ENCODE data around the gene RAI14.
"Not testable (repeated sequence)": the region's sequence is repeated elsewhere in the genome, so short reads cannot be mapped to it uniquely, and the experiment has no call there.

Gene RAI14

GRCh38 chr5:34694685-34695084, 38.6 kb downstream of the RAI14 start:
- Histone ChIP-seq H3K36me3 (ENCODE audit: control insufficient read depth, insufficient read depth, low read length) (peaks cover 5% of the 10 kb centered on the region), H3K9me3 (ENCODE audit: control insufficient read depth, insufficient read depth, low read length) (no peaks in the 10 kb centered on the region), H3K4me3 (ENCODE audit: low read depth, low read length) (no peak overlapping the region), H3K9ac (ENCODE audit: low read depth, low read length) (no peak overlapping the region), H3K27me3 (ENCODE audit: control insufficient read depth, insufficient read depth, low read length) (no peaks in the 10 kb centered on the region), H3K4me1 (ENCODE audit: control insufficient read depth, insufficient read depth, low read length) (peaks cover 24% of the 10 kb centered on the region)

GRCh38 chr5:34695275-34696027, 39.3 kb downstream of the RAI14 start:
- Histone ChIP-seq H3K4me3 (ENCODE audit: low read depth, low read length) (no peak overlapping the region), H3K9ac (ENCODE audit: low read depth, low read length) (no peak overlapping the region), H3K4me1 (ENCODE audit: control insufficient read depth, insufficient read depth, low read length) (peaks cover 28% of the 10 kb centered on the region), H3K9me3 (ENCODE audit: control insufficient read depth, insufficient read depth, low read length) (no peaks in the 10 kb centered on the region), H3K27me3 (ENCODE audit: control insufficient read depth, insufficient read depth, low read length) (no peaks in the 10 kb centered on the region), H3K36me3 (ENCODE audit: control insufficient read depth, insufficient read depth, low read length) (peaks cover 5% of the 10 kb centered on the region)

DNA sequence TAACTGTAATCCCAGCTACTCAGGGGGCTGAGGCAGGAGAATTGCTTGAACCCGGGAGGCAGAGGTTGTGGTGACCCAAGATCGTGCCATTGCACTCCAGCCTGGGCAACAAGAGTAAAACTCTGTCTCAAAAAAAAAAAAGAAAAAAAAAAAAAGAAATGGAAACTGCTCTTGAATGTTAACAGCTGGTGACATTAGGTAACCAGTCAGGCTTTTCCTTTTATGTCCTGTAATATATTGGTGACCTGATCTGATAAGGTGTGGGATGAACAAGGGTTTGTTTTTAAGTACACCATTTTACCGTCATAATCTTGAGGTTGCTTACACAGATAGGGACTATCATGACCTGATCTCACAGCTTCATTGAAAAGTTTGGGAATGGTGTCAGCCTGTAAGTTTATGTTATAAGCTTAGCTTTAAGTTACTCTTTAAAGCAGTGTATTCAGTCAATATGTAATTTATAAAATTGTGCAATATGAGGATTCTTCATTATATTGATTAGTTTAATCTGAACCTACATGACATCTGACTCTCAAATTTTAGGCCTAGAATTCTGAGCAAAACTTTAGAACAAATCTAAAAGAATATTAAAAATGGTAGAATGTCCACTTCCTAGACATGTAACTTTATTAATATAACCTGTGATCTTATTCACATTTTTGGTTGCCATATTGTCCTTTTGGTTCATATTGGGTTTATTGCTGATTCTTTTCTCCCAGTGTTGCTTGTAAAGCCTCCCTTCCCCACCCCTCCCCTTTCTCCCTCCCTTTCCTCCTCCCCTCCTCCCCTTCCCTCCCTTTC, 41.4 kb downstream of the RAI14 start:
- peaks cover 32% of the 10 kb centered on the region for H3K4me1 ChIP-seq (ENCODE audit: control insufficient read depth, insufficient read depth, low read length)
- no peaks in the 10 kb centered on the region for H3K9me3 ChIP-seq (ENCODE audit: control insufficient read depth, insufficient read depth, low read length)
- H3K36me3 ChIP-seq (ENCODE audit: control insufficient read depth, insufficient read depth, low read length): peaks cover 5% of the 10 kb centered on the region
- no peak overlapping the region for H3K9ac ChIP-seq (ENCODE audit: low read depth, low read length)
- no peak overlapping the region for H3K4me3 ChIP-seq (ENCODE audit: low read depth, low read length)
- no peaks in the 10 kb centered on the region for H3K27me3 ChIP-seq (ENCODE audit: control insufficient read depth, insufficient read depth, low read length)

DNA sequence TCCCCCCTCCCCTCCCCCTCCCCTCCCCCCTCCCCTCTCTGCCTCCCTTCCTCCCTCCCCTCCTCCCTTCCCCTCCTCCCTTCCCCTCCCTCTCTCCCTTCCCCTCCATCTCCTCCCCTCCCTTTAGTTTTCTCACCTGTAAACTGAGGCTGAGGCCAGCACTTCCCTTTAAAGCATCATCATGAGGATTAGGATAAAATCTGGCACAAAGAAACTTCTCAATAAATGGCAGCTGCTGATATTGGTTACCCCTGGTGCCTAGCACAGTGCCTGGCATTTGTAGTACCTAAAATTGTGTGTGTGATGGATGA, 41.9 kb downstream of the RAI14 start:
- peaks cover 32% of the 10 kb centered on the region for H3K4me1 ChIP-seq (ENCODE audit: control insufficient read depth, insufficient read depth, low read length)
- H3K9ac ChIP-seq (ENCODE audit: low read depth, low read length): no peak overlapping the region
- H3K9me3 ChIP-seq (ENCODE audit: control insufficient read depth, insufficient read depth, low read length): no peaks in the 10 kb centered on the region
- no peaks in the 10 kb centered on the region for H3K27me3 ChIP-seq (ENCODE audit: control insufficient read depth, insufficient read depth, low read length)
- peaks cover 4% of the 10 kb centered on the region for H3K36me3 ChIP-seq (ENCODE audit: control insufficient read depth, insufficient read depth, low read length)
- no peak overlapping the region for H3K4me3 ChIP-seq (ENCODE audit: low read depth, low read length)

DNA sequence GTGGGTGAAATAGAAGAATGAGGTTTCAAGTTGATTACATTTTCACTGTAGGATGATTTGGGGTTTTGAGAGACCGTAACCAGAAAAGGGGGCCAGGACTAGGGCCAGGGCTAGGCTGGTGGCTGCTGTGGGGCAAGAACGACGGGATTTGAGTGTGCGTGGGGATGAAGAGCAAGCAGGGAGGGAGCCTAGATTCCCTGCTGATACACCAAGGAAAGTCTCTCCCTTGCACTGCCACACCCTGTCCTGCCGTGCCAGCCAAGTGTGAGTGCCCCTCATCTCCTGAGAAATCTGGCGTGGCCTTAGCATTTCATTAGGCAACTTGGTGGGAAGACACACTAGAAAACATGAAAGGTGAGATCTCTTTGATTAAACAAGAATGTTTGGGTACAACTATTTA, 42.6 kb downstream of the RAI14 start:
- Histone ChIP-seq H3K4me1 (ENCODE audit: control insufficient read depth, insufficient read depth, low read length) (peaks cover 39% of the 10 kb centered on the region), H3K36me3 (ENCODE audit: control insufficient read depth, insufficient read depth, low read length) (no peaks in the 10 kb centered on the region), H3K9me3 (ENCODE audit: control insufficient read depth, insufficient read depth, low read length) (no peaks in the 10 kb centered on the region), H3K4me3 (ENCODE audit: low read depth, low read length) (no peak overlapping the region), H3K27me3 (ENCODE audit: control insufficient read depth, insufficient read depth, low read length) (no peaks in the 10 kb centered on the region), H3K9ac (ENCODE audit: low read depth, low read length) (no peak overlapping the region)

- H3K4me1 ChIP-seq (ENCODE audit: control insufficient read depth, insufficient read depth, low read length): peaks cover 43% of the 10 kb centered on the region
- H3K9me3 ChIP-seq (ENCODE audit: control insufficient read depth, insufficient read depth, low read length): no peaks in the 10 kb centered on the region
- H3K9ac ChIP-seq (ENCODE audit: low read depth, low read length): no peak overlapping the region
- H3K36me3 ChIP-seq (ENCODE audit: control insufficient read depth, insufficient read depth, low read length): no peaks in the 10 kb centered on the region
- no peak overlapping the region for H3K4me3 ChIP-seq (ENCODE audit: low read depth, low read length)
- no peaks in the 10 kb centered on the region for H3K27me3 ChIP-seq (ENCODE audit: control insufficient read depth, insufficient read depth, low read length)
These were observed 43.3 kb downstream of the RAI14 start for GRCh38 chr5:34699155-34700077.

DNA sequence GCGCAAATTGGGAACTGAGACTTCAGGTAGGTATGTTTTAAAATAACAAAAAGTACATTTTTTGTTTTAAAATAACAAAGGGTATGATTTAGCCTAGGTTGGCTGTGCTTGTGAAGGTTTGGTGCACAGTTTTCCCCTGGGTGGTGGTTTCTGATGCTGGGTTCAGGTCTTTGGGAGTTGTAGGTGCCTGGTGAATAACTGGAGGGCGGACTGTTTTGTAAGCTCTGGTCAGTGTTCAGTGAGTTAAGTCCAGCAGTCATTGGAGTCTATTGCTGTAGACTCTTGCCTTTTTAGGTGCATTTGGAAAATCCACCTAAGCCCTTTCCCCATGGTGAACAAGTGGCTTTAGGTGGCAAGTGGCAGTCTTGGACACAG, 43.9 kb downstream of the RAI14 start:
- Histone ChIP-seq H3K4me1 (ENCODE audit: control insufficient read depth, insufficient read depth, low read length) (peaks cover 46% of the 10 kb centered on the region), H3K9ac (ENCODE audit: low read depth, low read length) (no peak overlapping the region), H3K9me3 (ENCODE audit: control insufficient read depth, insufficient read depth, low read length) (no peaks in the 10 kb centered on the region), H3K4me3 (ENCODE audit: low read depth, low read length) (no peak overlapping the region), H3K36me3 (ENCODE audit: control insufficient read depth, insufficient read depth, low read length) (no peaks in the 10 kb centered on the region), H3K27me3 (ENCODE audit: control insufficient read depth, insufficient read depth, low read length) (no peaks in the 10 kb centered on the region)

DNA sequence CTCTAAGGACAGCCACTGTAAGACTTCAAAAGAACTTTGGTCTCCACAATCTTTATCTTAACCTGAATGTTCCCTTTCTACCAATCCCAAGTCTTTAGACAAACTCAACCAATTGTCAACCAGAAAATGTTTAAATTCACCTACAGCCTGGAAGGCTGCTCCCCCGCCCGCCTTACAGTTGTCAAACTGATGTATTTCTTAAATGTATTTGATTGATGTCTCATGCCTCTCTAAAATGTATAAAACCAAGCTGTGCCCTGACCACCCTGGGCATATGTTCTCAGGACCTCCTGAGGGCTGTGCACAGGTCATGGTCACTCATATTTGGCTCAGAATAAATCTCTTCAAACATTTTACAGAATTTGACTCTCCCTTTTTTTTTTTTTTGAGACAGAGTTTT, 45.3 kb downstream of the RAI14 start:
- peaks cover 46% of the 10 kb centered on the region for H3K4me1 ChIP-seq (ENCODE audit: control insufficient read depth, insufficient read depth, low read length)
- H3K9me3 ChIP-seq (ENCODE audit: control insufficient read depth, insufficient read depth, low read length); H3K27me3 ChIP-seq (ENCODE audit: control insufficient read depth, insufficient read depth, low read length); H3K36me3 ChIP-seq (ENCODE audit: control insufficient read depth, insufficient read depth, low read length); H3K9ac ChIP-seq (ENCODE audit: low read depth, low read length); H3K4me3 ChIP-seq (ENCODE audit: low read depth, low read length): not testable (repeated sequence)

- Histone ChIP-seq H3K4me3 (ENCODE audit: low read depth, low read length) (no peak overlapping the region), H3K27me3 (ENCODE audit: control insufficient read depth, insufficient read depth, low read length) (no peaks in the 10 kb centered on the region), H3K36me3 (ENCODE audit: control insufficient read depth, insufficient read depth, low read length) (no peaks in the 10 kb centered on the region), H3K9ac (ENCODE audit: low read depth, low read length) (no peak overlapping the region), H3K9me3 (ENCODE audit: control insufficient read depth, insufficient read depth, low read length) (no peaks in the 10 kb centered on the region), H3K4me1 (ENCODE audit: control insufficient read depth, insufficient read depth, low read length) (peaks cover 33% of the 10 kb centered on the region)
These were observed 47.9 kb downstream of the RAI14 start for GRCh38 chr5:34703767-34704713.

DNA sequence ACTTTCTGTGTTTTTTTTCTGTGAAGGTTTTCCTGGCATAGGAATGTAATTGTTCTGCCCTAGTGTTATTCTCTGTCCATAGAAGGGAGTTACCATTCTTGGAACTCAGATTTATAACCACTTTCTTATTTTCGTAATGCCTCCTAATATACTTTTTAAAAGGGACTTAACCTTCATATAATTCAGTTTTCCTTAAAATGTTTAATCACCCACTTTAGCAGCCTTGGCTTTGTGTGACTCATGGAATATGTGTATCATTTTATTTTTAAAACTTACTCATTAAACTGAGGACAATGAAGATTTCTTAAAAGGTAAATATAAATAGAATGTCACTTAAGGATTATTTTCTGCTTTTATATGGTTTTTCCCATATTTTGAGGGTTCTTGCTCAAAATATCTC, 50.0 kb downstream of the RAI14 start:
- Histone ChIP-seq H3K4me3 (ENCODE audit: low read depth, low read length) (no peak overlapping the region), H3K27me3 (ENCODE audit: control insufficient read depth, insufficient read depth, low read length) (no peaks in the 10 kb centered on the region), H3K36me3 (ENCODE audit: control insufficient read depth, insufficient read depth, low read length) (no peaks in the 10 kb centered on the region), H3K9ac (ENCODE audit: low read depth, low read length) (no peak overlapping the region), H3K9me3 (ENCODE audit: control insufficient read depth, insufficient read depth, low read length) (no peaks in the 10 kb centered on the region), H3K4me1 (ENCODE audit: control insufficient read depth, insufficient read depth, low read length) (peaks cover 14% of the 10 kb centered on the region)

Measured in iPS-15b (cell line).